GM23248 (cell line): ENCODE measurements around the gene EIF2B5. TPM values are rescaled to one million over a fixed set of nuclear protein-coding genes. Genes with fewer than 3 reads are reported as not detected.

Source experiments
- DNase-seq: peaks from one replicate; pipeline ENCODE4 v3.0.0-alpha.2; 2015
- H2AFZ ChIP-seq: fragments of 200-600 bp; sonication (generic); 2 replicates; pipeline ENCODE4 v1.6.1; 2016; ENCODE audit warnings: antibody characterized with exemption
- H3F3A ChIP-seq: fragments of 200-600 bp; sonication (generic); 2 replicates; pipeline ENCODE4 v1.6.1; 2016; ENCODE audit warnings: mild to moderate bottlenecking, antibody characterized with exemption, mixed run types; ENCODE audit not compliant: insufficient read depth
- H3K27ac ChIP-seq: fragments of 200-600 bp; sonication (generic); 2 replicates; pipeline ENCODE4 v1.5.1; 2016; ENCODE audit warnings: mild to moderate bottlenecking
- H3K27me3 ChIP-seq: fragments of 200-600 bp; sonication (generic); replicated peaks from 2 replicates; pipeline ENCODE4 v1.6.1; 2016; ENCODE audit warnings: mild to moderate bottlenecking; ENCODE audit not compliant: insufficient read depth
- H3K36me3 ChIP-seq: fragments of 200-600 bp; sonication (generic); 2 replicates; pipeline ENCODE4 v1.6.1; 2016; ENCODE audit warnings: low read depth, mild to moderate bottlenecking
- H3K4me1 ChIP-seq: fragments of 200-600 bp; sonication (generic); 2 replicates; pipeline ENCODE4 v1.6.1; 2016; ENCODE audit warnings: mild to moderate bottlenecking; ENCODE audit not compliant: insufficient read depth
- H3K4me2 ChIP-seq: fragments of 200-600 bp; sonication (generic); one replicate; pipeline ENCODE4 v1.6.1; 2016; ENCODE audit warnings: mild to moderate bottlenecking; ENCODE audit not compliant: unreplicated experiment
- H3K4me3 ChIP-seq: fragments of 200-600 bp; sonication (generic); 2 replicates; pipeline ENCODE4 v1.5.1; 2016; ENCODE audit warnings: mild to moderate bottlenecking
- H3K79me2 ChIP-seq: fragments of 200-600 bp; sonication (generic); 2 replicates; pipeline ENCODE4 v1.6.1; 2016; ENCODE audit warnings: mild to moderate bottlenecking; ENCODE audit not compliant: insufficient read depth
- H3K9ac ChIP-seq: fragments of 200-600 bp; sonication (generic); 2 replicates; pipeline ENCODE4 v1.6.1; 2016; ENCODE audit warnings: mild to moderate bottlenecking
- H3K9me2 ChIP-seq: fragments of 200-600 bp; sonication (generic); 2 replicates; pipeline ENCODE4 v1.6.1; 2016; ENCODE audit warnings: mixed run types, mild to moderate bottlenecking, moderate library complexity; ENCODE audit not compliant: insufficient read depth
- H3K9me3 ChIP-seq: fragments of 200-600 bp; sonication (generic); one replicate; pipeline ENCODE4 v1.6.1; 2017; ENCODE audit warnings: low read depth
- H4K20me1 ChIP-seq: fragments of 200-600 bp; sonication (generic); 2 replicates; pipeline ENCODE4 v1.6.0; 2016; ENCODE audit not compliant: insufficient read depth
- EZH2 ChIP-seq: fragments of 200-600 bp; sonication (generic); IDR thresholded peaks from 2 replicates; pipeline ENCODE4 v1.6.1; 2018; ENCODE audit warnings: antibody characterized with exemption, mild to moderate bottlenecking; ENCODE audit not compliant: insufficient read depth, poor library complexity, severe bottlenecking
- EZH2phosphoT487 ChIP-seq: fragments of 200-600 bp; sonication (generic); IDR thresholded peaks from 2 replicates; pipeline ENCODE4 v1.6.1; 2018; ENCODE audit warnings: antibody characterized with exemption, moderate library complexity, mild to moderate bottlenecking, low read depth; ENCODE audit not compliant: insufficient read depth
- WGBS, 2 experiments: methylation state at CpG; one replicate each; pipeline ENCODE4 v1.1.6; 2015 to 2017; ENCODE audit warnings: low lambda C conversion rate in 2 of 2, low coverage in 1 of 2; ENCODE audit errors: missing lambda C conversion rate in 2 of 2; 5-methylcytosine and 5-hydroxymethylcytosine counted together
- in situ Hi-C: fragments of 300-500 bp; cut with MboI; formaldehyde crosslinking; loops from 2 replicates; pipeline ENCODE4 v1.15.0; 2020
- polyA plus RNA-seq: library from polyadenylated mRNA; unstranded; fragments of >200 nt; fragmentation: Nextera tagmentation; extraction: Ambion mirVana; gene quantifications from 2 replicates; pipeline ENCODE4 v1.2.1, GENCODE V29; 2016
- total RNA-seq: library from RNA; depleted of rRNA; stranded (reverse); fragments of >200 nt; shearing (Covaris generic); gene quantifications from 2 replicates; pipeline ENCODE4 v1.2.3, GENCODE V29; 2014

The EIF2B5 gene
- total and polyA plus RNA-seq, 2 experiments from 2014 or later, result 27.8 to 28.3 TPM

- Histone ChIP-seq H3K9me3 (no peaks in the 10 kb centered on the region), H3K9ac (peak overlapping the region; percentile 70), H3K4me1 (peaks cover 51% of the 10 kb centered on the region), H3K36me3 (peaks cover 25% of the 10 kb centered on the region), H3K79me2 (peaks cover 69% of the 10 kb centered on the region), H3F3A (peaks cover 71% of the 10 kb centered on the region), H2AFZ (no peak overlapping the region), H3K9me2 (no peaks in the 10 kb centered on the region), H3K27me3 (no peaks in the 10 kb centered on the region), H3K4me2 (peak overlapping the region; percentile 58), H3K4me3 (no peak overlapping the region), H3K27ac (peak overlapping the region; percentile 92), H4K20me1 (no peaks in the 10 kb centered on the region)
- 71 to 77% methylated on average over 9 of the region's 9 CpGs for WGBS, 2 experiments
- peak; percentile 72 for DNase-seq
- in situ Hi-C loops, result no loop called here
- TF ChIP-seq EZH2phosphoT487, result no peak
- TF ChIP-seq EZH2, result no peak
These were observed 36.4 kb downstream of the EIF2B5 start for GRCh38 chr3:184171562-184171961.

- Histone ChIP-seq H3K9ac (peak overlapping the region; percentile 70), H3K9me2 (no peaks in the 10 kb centered on the region), H3K36me3 (peaks cover 16% of the 10 kb centered on the region), H2AFZ (no peak overlapping the region), H3K79me2 (peaks cover 67% of the 10 kb centered on the region), H3K4me2 (peak overlapping the region; percentile 58), H3K4me1 (peaks cover 60% of the 10 kb centered on the region), H3K4me3 (peak overlapping the region; percentile 27; the same call in 1 of the 2 replicates), H3K27ac (peak overlapping the region; percentile 92), H3K9me3 (no peaks in the 10 kb centered on the region), H3K27me3 (no peaks in the 10 kb centered on the region), H4K20me1 (no peaks in the 10 kb centered on the region), H3F3A (peaks cover 70% of the 10 kb centered on the region)
- WGBS, 2 experiments, result 23 to 25% methylated on average over 5 of the region's 5 CpGs
- peak; percentile 98 for DNase-seq
- in situ Hi-C loops, result no loop called here
- TF ChIP-seq EZH2, result no peak
- no peak for TF ChIP-seq EZH2phosphoT487
These were observed 37.7 kb downstream of the EIF2B5 start for GRCh38 chr3:184172681-184173373.

DNA sequence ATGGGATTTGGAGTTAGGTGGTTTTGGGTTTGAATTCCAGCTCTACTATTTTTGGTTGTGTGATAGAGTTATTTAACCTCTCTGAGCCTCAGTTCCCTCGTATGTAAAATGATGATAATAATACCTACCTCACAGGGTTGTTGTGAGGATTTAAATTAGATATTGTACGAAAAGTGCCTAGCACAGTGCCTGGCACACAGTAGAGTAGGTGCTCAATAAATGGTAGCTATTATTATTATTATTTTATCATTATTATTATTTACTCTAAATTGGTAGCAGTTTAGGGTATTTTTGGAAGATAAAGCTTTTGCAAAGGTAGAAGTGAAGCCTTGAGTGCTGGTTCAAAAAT lies 38.2 kb downstream of the EIF2B5 start:
- WGBS, 2 experiments, result 89 to 100% methylated on average over 2 of the region's 2 CpGs

DNA sequence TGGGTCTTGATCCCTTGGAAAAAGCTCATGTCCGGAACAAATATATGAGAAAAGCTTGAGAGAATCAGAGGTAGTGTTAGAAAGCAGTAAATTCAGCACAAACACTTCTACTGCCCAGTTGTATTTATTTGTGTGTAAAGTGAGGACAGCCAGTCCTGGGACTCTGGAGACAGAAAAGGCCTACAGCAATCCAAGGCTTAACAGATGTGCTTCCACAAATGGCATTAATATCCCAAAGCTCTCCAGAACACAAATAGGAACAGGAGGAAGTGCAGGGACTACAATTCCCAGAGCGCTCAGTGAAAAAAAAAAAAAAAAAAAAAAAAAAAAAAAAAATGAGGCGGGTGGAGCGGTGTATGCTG lies 39.1 kb downstream of the EIF2B5 start:
- H3K4me1 ChIP-seq, result peaks cover 59% of the 10 kb centered on the region
- peak overlapping the region; percentile 47 for H3K4me2 ChIP-seq
- no peaks in the 10 kb centered on the region for H3K27me3 ChIP-seq
- in situ Hi-C loops, result no loop called here
- no peak overlapping the region for H2AFZ ChIP-seq
- H3K4me3 ChIP-seq, result no peak overlapping the region
- H3K9me2 ChIP-seq, result no peaks in the 10 kb centered on the region
- H4K20me1 ChIP-seq, result no peaks in the 10 kb centered on the region
- 4 to 7% methylated on average over 4 of the region's 4 CpGs for WGBS, 2 experiments
- H3K36me3 ChIP-seq, result peaks cover 22% of the 10 kb centered on the region
- H3K9ac ChIP-seq, result no peak overlapping the region
- H3K9me3 ChIP-seq, result no peaks in the 10 kb centered on the region
- H3K79me2 ChIP-seq, result peaks cover 78% of the 10 kb centered on the region
- no peak for DNase-seq
- peaks cover 68% of the 10 kb centered on the region for H3F3A ChIP-seq
- H3K27ac ChIP-seq, result peak overlapping the region; percentile 92; the same call in 1 of the 2 replicates
- TF ChIP-seq EZH2phosphoT487, result no peak
- TF ChIP-seq EZH2, result no peak

More for the DNA sequence above, 38.2 kb downstream of the EIF2B5 start:
- peaks cover 60% of the 10 kb centered on the region for H3K4me1 ChIP-seq
- H2AFZ ChIP-seq, result no peak overlapping the region
- H3K79me2 ChIP-seq, result peaks cover 72% of the 10 kb centered on the region
- H3K9me3 ChIP-seq, result no peaks in the 10 kb centered on the region
- peaks cover 17% of the 10 kb centered on the region; the same call in 1 of the 2 replicates for H3K36me3 ChIP-seq
- no peak for DNase-seq
- H3F3A ChIP-seq, result peaks cover 70% of the 10 kb centered on the region
- H3K27ac ChIP-seq, result peak overlapping the region; percentile 92
- H3K4me3 ChIP-seq, result peak overlapping the region; percentile 27; the same call in 1 of the 2 replicates
- TF ChIP-seq EZH2phosphoT487 (no peak), EZH2 (no peak)
- no peaks in the 10 kb centered on the region for H3K9me2 ChIP-seq
- no peak overlapping the region; the same call in 1 of the 2 replicates for H3K9ac ChIP-seq
- no peaks in the 10 kb centered on the region for H4K20me1 ChIP-seq
- H3K4me2 ChIP-seq, result peak overlapping the region; percentile 47
- in situ Hi-C loops, result no loop called here
- H3K27me3 ChIP-seq, result no peaks in the 10 kb centered on the region
